SU-DHL-6 (cell line): Measurements from ENCODE around the gene SMKR1.

ENCODE experiments used
- H2AFZ ChIP-seq: fragments of 200-600 bp; sonication (generic); 2 replicates; pipeline ENCODE4 v1.6.1; 2014; ENCODE audit warnings: low read depth, mild to moderate bottlenecking, moderate library complexity, mixed read lengths, antibody characterized with exemption, low read length; ENCODE audit not compliant: severe bottlenecking
- H3F3A ChIP-seq: fragments of 200-600 bp; shearing (Covaris generic); 2 replicates; pipeline ENCODE4 v1.6.0; 2016; ENCODE audit warnings: antibody characterized with exemption, mild to moderate bottlenecking; ENCODE audit not compliant: insufficient read depth
- H3K27ac ChIP-seq: fragments of 200-600 bp; sonication (generic); 2 replicates; pipeline ENCODE4 v1.5.1; 2016; ENCODE audit warnings: low read depth, mild to moderate bottlenecking, low read length, moderate library complexity, mixed read lengths
- H3K27me3 ChIP-seq: fragments of 200-600 bp; sonication (generic), shearing (Covaris generic); 2 replicates; pipeline ENCODE4 v1.6.0; 2014; ENCODE audit warnings: mild to moderate bottlenecking, low read length
- H3K36me3 ChIP-seq: fragments of 200-600 bp; sonication (generic); 2 replicates; pipeline ENCODE4 v1.6.1; 2014; ENCODE audit warnings: mild to moderate bottlenecking, low read length, mixed read lengths
- H3K4me2 ChIP-seq: fragments of 300-600, 200-600 bp; shearing (Covaris generic), sonication (generic); 2 replicates; pipeline ENCODE4 v1.6.0; 2014; ENCODE audit warnings: low read length, low read depth, mild to moderate bottlenecking; ENCODE audit not compliant: poor library complexity, severe bottlenecking
- H3K4me3 ChIP-seq: fragments of 200-600 bp; sonication (generic); 2 replicates; pipeline ENCODE4 v1.5.1; 2014; ENCODE audit warnings: antibody characterized with exemption, low read length, mild to moderate bottlenecking, mixed read lengths; ENCODE audit not compliant: insufficient read depth, poor library complexity, severe bottlenecking
- H3K79me2 ChIP-seq: fragments of 200-600 bp; sonication (generic); 2 replicates; pipeline ENCODE4 v1.6.1; 2014; ENCODE audit warnings: mild to moderate bottlenecking, low read length, moderate library complexity; ENCODE audit not compliant: insufficient read depth
- H3K9ac ChIP-seq: fragments of 200-600 bp; sonication (generic); 2 replicates; pipeline ENCODE4 v1.7.0; 2014; ENCODE audit warnings: mild to moderate bottlenecking, low read length
- H3K9me2 ChIP-seq: fragments of 200-600 bp; sonication (generic); replicated peaks from 2 replicates; pipeline ENCODE4 v1.6.1; 2014; ENCODE audit warnings: low read length; ENCODE audit not compliant: insufficient read depth
- H3K9me3 ChIP-seq: fragments of 200-600 bp; sonication (generic); 2 replicates; pipeline ENCODE4 v1.6.1; 2014; ENCODE audit warnings: low read length, mixed read lengths; ENCODE audit not compliant: insufficient read depth
- H4K20me1 ChIP-seq: fragments of 200-600 bp; sonication (generic); 2 replicates; pipeline ENCODE4 v1.6.1; 2014; ENCODE audit warnings: low read depth, mild to moderate bottlenecking, antibody characterized with exemption, low read length, moderate library complexity, mixed read lengths
- CTCF ChIP-seq: fragments of 200-600 bp; sonication (generic); IDR thresholded peaks from one replicate; pipeline ENCODE4 v1.5.1; 2017; ENCODE audit warnings: antibody characterized with exemption, mild to moderate bottlenecking, low read length, moderate library complexity; ENCODE audit not compliant: insufficient read depth, poor library complexity, severe bottlenecking
- EZH2phosphoT487 ChIP-seq: fragments of 200-600 bp; sonication (generic), shearing (Covaris generic); conservative IDR thresholded peaks from 2 replicates; pipeline ENCODE4 v1.6.1; 2018; ENCODE audit warnings: mild to moderate bottlenecking, antibody characterized with exemption, low read length, moderate library complexity, mixed read lengths

SMKR1 gene

GRCh38 chr7:129494041-129494440, 8.3 kb upstream of the SMKR1 start:
- Histone ChIP-seq H3K36me3 (no peaks in the 10 kb centered on the region), H2AFZ (no peak overlapping the region), H3K4me2 (peak overlapping the region; percentile 9), H3K27me3 (no peaks in the 10 kb centered on the region), H3K27ac (no peak overlapping the region), H3K79me2 (no peaks in the 10 kb centered on the region), H3K9me2 (no peaks in the 10 kb centered on the region), H3K9me3 (no peaks in the 10 kb centered on the region), H3K4me3 (no peak overlapping the region), H4K20me1 (no peaks in the 10 kb centered on the region), H3F3A (peaks cover 8% of the 10 kb centered on the region), H3K9ac (no peak overlapping the region)
- TF ChIP-seq EZH2phosphoT487: no peak
- TF ChIP-seq CTCF: no peak

GRCh38 chr7:129495987-129496386, 6.3 kb upstream of the SMKR1 start:
- Histone ChIP-seq H3K4me2 (no peak overlapping the region), H3K27me3 (no peaks in the 10 kb centered on the region), H3K4me3 (no peak overlapping the region), H3K9ac (no peak overlapping the region), H3K9me2 (no peaks in the 10 kb centered on the region), H3K79me2 (no peaks in the 10 kb centered on the region), H3K36me3 (no peaks in the 10 kb centered on the region), H3F3A (peaks cover 8% of the 10 kb centered on the region), H3K27ac (no peak overlapping the region), H3K9me3 (no peaks in the 10 kb centered on the region), H2AFZ (no peak overlapping the region), H4K20me1 (no peaks in the 10 kb centered on the region)
- no peak for TF ChIP-seq EZH2phosphoT487
- TF ChIP-seq CTCF: no peak

DNA sequence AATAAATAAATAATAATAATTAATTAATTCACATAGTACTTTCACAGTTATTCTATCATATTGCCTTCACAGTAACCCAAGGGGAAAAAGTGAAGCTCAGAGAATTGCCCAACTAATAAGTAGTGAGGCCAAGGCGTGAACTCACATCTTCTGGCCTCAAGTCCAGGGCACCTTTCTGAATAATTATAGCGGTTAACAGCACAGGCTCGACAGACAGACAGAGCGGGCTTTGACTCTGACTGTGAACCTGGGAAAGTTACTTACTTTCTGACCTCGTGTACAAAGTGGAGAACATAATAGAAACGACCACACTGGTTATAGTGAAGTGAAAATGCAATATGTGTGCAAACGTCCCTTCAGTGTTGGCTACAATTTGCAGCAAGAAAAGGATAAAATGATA, 5.7 kb upstream of the SMKR1 start:
- Histone ChIP-seq H3K4me2 (no peak overlapping the region), H3K9me2 (no peaks in the 10 kb centered on the region), H2AFZ (no peak overlapping the region), H3F3A (peaks cover 8% of the 10 kb centered on the region), H3K79me2 (no peaks in the 10 kb centered on the region), H3K4me3 (no peak overlapping the region), H3K36me3 (no peaks in the 10 kb centered on the region), H3K27me3 (no peaks in the 10 kb centered on the region), H3K9me3 (no peaks in the 10 kb centered on the region), H4K20me1 (no peaks in the 10 kb centered on the region), H3K9ac (no peak overlapping the region), H3K27ac (no peak overlapping the region)
- TF ChIP-seq CTCF: no peak
- no peak for TF ChIP-seq EZH2phosphoT487
